Activated T-cell treated with anti-CD3 and anti-CD28 coated beads for 24 hours (primary cell): ENCODE data around the gene NFATC4.
"Not testable (repeated sequence)": the region's sequence is repeated elsewhere in the genome, so short reads cannot be mapped to it uniquely, and the experiment has no call there.

Experiments used
- DNase-seq: peaks from one replicate; pipeline ENCODE4 v3.0.0-alpha.2; 2020; ENCODE audit warnings: low read depth

NFATC4 gene

DNA sequence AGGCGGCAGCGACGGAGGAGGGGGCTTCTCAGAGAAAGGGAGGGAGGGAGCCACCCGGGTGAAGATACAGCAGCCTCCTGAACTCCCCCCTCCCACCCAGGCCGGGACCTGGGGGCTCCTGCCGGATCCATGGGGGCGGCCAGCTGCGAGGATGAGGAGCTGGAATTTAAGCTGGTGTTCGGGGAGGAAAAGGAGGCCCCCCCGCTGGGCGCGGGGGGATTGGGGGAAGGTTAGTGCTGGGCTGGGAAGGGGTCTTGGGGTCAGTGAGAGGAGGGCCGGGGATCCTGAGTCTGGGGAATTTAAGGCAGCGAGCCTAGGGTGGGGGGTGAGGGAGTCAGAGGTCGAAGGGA lies 203 bp downstream of the NFATC4 start:
- DNase-seq, result no peak

DNA sequence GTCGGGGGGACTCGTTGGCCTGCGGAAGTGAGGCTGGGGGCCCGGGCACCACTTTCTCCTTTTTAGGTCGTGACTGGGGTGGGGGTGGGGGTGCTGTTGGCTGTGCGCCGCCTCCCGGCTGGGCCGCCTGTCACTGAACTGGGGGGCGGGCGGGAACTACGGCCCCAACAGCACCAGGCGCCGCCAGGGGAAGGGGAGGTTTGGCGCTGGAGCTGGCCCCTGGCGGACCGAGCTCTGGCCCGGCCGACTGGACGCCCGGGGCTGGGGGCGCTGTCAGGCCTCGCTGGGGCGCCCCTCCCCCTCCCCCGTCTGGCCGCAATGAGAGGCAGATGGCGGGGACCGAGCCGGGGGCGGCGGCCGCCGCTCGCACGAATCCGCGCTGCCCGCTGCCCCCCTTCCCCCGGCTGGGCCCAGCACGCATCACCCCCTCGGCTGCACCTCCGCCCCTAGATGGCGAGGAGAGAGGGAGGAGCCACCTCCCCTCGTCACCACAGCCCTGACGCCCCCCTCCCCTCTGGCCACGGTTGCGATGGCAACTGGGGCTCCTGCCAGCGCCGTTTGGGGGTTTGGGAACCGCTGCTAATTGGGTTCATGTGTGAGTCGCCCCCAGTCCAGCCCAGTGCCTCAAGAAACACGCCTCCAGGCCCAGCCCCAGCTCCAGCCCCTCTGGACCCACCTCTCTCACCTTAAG lies 723 bp downstream of the NFATC4 start:
- no peak for DNase-seq

- no peak for DNase-seq
Observed at GRCh38 chr14:24369463-24369862, 1.5 kb downstream of the NFATC4 start.

GRCh38 chr14:24369907-24370687 lies 2.1 kb downstream of the NFATC4 start:
- DNase-seq, result no peak

- no peak for DNase-seq
Observed at GRCh38 chr14:24370748-24371147, 2.8 kb downstream of the NFATC4 start.

DNA sequence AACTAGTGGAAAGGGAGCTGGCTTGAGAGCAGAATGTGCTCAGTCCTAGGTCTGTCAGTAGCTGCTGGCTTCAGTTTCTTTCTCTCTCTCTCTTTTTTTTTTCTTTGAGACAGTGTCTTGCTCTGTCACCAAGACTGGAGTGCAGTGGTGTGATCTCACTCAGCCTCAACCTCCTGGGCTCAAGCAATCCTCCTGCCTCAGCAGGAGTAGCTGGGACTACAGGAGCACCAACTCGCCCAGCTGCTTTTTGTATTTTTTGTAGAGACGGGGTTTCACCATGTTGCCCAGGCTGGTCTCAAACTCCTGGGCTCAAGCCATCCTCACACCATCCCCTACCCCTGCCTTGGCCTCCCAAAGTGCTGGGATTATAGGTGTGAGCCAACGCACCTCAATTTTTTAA lies 3.6 kb downstream of the NFATC4 start:
- not testable (repeated sequence) for DNase-seq

- DNase-seq, result no peak
Observed at GRCh38 chr14:24372701-24373416, 4.9 kb downstream of the NFATC4 start.

GRCh38 chr14:24376448-24377070 lies 8.6 kb downstream of the NFATC4 start:
- DNase-seq, result no peak

DNA sequence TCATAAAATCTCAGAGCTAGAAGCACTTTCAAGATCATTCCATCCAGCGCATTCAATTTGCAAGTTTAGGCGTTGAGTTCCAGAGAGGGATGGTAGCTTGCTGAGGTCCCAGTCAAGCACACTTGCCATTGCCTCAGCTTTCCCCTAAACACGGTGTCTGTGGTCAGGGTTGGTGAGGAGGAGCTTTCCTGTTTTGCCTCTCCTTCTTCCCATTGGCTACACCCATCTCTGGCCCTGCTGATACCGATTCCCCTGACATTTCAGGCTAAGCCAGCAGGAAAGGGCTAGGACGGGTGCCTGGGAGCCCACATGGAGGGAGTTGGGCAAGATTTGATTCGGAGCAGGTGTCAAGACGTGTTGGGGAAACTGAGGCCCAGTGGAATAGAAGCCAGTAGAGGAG lies 9.1 kb downstream of the NFATC4 start:
- no peak for DNase-seq

- DNase-seq, result no peak
Observed at GRCh38 chr14:24377657-24378056, 9.7 kb downstream of the NFATC4 start.

- no peak for DNase-seq
Observed at GRCh38 chr14:24378327-24378726, 10.3 kb downstream of the NFATC4 start.

GRCh38 chr14:24378981-24379906 lies 11.3 kb downstream of the NFATC4 start:
- DNase-seq, result no peak

DNA sequence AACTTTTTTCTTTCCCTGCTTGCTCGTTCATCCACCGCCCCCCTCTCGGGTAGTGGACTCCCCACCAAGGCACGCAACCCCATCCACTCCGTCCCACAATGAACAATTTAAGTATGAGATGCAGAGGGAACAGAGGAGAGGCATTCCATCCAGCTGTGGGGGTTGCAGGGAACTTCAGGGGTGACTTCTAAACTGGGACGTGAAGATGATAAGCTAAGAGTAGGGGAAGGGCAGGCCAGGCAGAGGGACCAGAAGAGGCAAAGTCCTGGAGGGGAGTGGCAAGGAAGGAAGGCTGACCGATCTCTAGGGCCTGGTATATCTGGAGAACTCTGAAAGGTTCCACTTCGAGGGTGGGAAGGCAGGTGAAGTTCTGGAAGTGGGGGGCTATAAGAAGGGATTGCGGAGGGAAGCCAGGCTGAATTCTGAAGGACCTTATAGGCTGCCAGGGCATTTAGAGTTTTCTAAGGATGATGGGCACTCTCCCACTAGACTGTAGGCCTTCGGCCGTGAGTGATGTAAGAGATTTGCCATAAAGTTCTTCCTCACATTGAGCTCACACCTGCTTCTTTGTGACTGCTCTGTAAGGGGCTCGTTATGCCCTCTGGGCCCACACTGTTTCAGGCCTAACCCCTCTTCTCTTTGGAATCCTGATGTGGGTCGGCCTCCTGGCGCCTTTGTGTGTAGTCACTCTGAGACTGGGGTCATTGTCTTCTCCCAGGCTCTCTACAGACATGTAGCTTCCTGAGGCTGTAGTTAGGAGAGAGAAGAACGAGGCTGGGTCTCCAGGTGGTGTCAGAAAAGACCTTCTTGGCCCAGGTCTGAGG lies 12.1 kb downstream of the NFATC4 start:
- no peak for DNase-seq

GRCh38 chr14:24381363-24382063 lies 13.5 kb downstream of the NFATC4 start:
- DNase-seq, result no peak

DNA sequence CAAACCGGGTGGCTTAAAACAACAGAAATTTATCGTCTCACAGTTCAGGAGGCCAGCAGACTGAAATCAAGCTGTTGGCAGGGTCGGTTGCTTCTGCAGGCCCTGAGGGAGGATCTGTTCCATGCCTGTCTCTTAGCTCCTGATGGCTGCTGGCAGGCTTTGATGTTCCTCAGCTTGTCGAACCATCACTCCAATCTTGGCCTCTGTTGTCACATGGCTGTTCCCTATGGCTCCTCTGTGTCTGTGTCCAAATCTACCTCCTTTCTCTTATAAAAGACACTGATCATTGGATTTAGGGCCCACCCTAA lies 14.0 kb downstream of the NFATC4 start:
- DNase-seq, result no peak

DNA sequence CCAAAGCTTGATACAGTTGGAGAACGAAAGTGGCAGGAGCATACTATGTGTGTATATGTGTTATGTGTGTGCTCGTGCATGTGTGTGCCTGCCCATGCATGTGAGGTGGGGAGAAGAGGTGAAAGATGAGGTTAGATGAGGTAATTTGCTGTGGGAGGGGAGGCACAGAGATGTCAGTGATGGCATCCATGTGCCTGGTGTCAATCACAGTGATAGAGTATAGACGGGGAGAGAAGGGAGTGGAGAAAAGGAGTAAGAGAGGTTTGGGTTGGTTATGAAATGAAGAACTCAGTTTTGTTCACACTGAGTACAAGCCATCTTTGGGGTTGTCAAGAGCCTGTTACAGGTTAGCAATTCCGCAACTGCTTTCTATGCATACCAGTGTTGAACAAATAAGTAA lies 16.2 kb downstream of the NFATC4 start:
- DNase-seq, result no peak

- no peak for DNase-seq
Observed at GRCh38 chr14:24385524-24385923, 17.5 kb downstream of the NFATC4 start.

DNA sequence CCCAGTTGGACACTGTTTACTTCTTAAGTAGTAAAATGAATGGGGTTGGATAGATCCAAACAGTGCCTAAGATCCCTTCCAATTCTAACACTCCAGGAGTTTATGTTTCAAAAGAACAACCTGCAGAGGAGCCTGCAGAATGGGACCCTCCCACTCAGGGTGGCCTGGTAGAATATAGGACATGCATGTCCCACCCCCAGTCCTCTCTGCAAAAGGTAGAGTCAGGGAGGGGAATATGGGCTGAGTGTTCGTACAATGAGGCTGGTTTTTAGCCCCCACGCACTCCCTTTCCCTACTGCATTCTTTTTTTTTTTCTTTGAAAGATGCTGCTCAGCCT lies 19.0 kb downstream of the NFATC4 start:
- DNase-seq, result no peak

DNA sequence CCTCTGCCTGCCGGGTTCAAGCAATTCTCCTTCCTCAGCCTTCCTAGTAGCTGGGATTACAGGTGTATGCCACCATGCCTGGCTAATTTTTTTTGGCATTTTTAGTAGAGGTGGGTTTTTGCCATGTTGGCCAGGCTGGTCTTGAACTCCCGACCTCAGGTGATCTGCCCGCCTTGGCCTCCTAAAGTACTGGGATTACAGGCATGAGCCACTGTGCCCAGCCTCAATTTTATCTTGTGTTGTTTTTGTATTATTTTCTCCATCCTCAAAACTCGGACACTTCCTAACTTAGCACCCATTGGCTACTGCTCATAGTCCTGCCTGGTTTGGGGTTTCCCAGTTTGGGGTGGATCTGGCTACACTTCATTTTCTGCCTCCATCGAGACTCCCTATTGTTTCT lies 19.6 kb downstream of the NFATC4 start:
- not testable (repeated sequence) for DNase-seq

- DNase-seq, result no peak
Observed at GRCh38 chr14:24388474-24389179, 20.6 kb downstream of the NFATC4 start.
